ENCODE results near the gene FSTL5.

DNA sequence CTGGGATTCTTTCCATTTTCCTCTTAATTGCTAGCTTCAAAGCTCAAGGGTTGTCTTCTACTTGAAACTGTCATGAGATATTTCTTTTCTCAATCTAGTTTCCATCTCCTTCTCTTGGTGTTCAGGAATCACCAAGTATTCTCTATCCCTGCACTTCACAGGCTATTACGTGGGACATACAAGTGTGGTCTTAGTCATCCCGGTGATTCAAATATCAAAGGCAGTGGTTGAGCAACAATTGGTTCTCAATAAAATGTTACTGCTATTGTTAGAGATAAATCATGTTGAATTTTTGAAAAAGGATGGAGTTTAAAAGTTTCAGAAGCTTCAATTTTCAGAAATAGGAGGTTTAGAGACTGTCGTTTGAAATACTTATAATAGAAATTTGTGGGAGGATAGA lies 812.9 kb downstream of the FSTL5 start:
- TF ChIP-seq POLR2A (IDR thresholded peaks at IDR 0.05; ENCODE audit: low read length) (no peak), GATA1 (IDR thresholded peaks at IDR 0.05; ENCODE audit: low read depth, low read length) (no peak)

All from erythroblast (primary cell).